GM13977 (cell line): Measurements from ENCODE around the gene COPS8.

Source experiments
- DNase-seq: peaks from one replicate; pipeline ENCODE4 v3.0.0; 2012; ENCODE audit warnings: low spot score
- in situ Hi-C: fragments of 300-500 bp; cut with MboI; formaldehyde crosslinking; loops from one replicate; pipeline ENCODE4 v1.12.0; 2022; ENCODE audit warnings: low sequenced_read_pairs, low pct_unique_long_range_greater_than_20kb, mixed read lengths, inconsistent platforms; ENCODE audit not compliant: unreplicated experiment
- TF ChIP-seq, protein P1 (sequence below): IDR thresholded peaks from 2 replicates; pipeline ENCODE4 v1.5.1; 2012; ENCODE audit warnings: mild to moderate bottlenecking, control low read depth; ENCODE audit not compliant: insufficient read depth; ENCODE audit errors: extremely low read depth, missing control alignments

Gene COPS8

DNA sequence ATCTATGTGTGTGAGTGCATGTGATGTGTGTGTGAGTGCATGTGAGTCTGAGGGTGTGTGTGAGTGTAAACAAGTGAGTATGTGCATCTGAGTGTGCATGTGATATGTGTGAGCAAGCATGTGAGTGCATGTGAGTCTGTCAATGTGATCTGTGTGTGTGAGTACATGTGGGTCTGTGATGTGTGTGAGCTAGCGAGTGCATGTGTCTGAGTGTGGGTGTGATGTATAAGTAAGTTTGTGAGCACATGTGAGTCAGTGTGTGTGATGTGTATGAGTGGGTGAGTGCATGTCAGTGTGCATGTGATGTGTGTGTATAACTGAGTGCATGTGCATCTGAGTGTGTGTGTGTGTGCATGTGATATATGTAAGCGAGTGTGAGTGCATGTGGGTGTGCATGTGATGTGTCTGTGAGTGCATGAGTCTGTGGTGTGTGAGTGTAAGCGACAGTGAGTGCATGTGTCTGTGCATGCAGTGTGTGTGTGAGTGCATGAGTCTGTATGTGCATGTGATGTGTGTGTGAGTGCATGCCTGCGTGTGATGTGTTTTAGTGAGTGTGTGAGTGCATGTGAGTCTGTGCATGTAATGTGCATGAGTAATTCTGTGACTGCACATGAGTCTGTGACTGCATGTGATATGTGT lies 44.1 kb downstream of the COPS8 start:
- no peak for DNase-seq
- in situ Hi-C loops, result no loop called here
- TF ChIP-seq, protein P1, sequence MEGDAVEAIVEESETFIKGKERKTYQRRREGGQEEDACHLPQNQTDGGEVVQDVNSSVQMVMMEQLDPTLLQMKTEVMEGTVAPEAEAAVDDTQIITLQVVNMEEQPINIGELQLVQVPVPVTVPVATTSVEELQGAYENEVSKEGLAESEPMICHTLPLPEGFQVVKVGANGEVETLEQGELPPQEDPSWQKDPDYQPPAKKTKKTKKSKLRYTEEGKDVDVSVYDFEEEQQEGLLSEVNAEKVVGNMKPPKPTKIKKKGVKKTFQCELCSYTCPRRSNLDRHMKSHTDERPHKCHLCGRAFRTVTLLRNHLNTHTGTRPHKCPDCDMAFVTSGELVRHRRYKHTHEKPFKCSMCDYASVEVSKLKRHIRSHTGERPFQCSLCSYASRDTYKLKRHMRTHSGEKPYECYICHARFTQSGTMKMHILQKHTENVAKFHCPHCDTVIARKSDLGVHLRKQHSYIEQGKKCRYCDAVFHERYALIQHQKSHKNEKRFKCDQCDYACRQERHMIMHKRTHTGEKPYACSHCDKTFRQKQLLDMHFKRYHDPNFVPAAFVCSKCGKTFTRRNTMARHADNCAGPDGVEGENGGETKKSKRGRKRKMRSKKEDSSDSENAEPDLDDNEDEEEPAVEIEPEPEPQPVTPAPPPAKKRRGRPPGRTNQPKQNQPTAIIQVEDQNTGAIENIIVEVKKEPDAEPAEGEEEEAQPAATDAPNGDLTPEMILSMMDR, result no peak

DNA sequence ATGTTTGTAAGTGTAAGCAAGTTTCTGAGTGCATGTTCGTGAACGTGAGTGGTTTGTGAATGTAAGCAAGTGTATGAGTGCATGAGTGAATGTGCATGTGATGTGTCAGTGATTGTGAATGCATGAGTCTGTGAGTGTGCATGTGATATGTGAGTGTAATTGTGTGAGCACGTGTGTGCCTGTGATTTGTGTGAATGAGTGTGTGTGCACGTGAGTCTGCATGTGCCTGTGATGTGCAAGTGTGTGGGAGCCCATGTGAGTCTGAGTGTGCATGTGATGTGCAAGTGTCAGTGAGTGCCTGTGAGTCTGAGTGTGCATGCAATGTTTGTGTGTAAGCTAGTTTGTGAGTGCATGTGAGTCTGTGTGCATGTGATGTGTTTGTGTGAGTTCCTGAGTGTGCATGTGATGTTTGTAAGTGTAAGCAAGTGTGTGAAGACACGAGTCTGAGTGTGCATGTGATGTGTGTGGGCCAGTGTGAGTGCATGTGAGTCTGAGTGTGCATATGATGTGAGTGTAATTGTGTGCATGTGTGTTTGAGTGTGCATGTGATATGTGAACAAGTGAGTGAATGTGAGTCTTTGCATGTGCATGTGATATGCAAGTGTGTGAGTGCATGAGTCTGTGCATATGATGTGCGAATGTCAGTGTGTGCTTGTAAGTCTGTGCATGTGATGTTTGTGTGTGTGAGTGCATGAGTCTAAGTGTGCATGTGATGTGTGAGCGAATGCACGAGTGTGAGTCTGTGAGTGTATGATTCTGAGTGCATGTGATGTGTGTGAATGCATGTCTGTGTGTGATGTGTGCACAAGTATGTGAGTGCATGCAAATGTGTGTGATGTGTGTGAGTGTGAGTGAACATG lies 45.1 kb downstream of the COPS8 start:
- in situ Hi-C loops, result no loop called here
- no peak for DNase-seq
- TF ChIP-seq, protein P1, result no peak

- no peak for DNase-seq
- in situ Hi-C loops, result no loop called here
- TF ChIP-seq, protein P1, result no peak
These were observed 46.3 kb downstream of the COPS8 start for GRCh38 chr2:237131749-237132533.

DNA sequence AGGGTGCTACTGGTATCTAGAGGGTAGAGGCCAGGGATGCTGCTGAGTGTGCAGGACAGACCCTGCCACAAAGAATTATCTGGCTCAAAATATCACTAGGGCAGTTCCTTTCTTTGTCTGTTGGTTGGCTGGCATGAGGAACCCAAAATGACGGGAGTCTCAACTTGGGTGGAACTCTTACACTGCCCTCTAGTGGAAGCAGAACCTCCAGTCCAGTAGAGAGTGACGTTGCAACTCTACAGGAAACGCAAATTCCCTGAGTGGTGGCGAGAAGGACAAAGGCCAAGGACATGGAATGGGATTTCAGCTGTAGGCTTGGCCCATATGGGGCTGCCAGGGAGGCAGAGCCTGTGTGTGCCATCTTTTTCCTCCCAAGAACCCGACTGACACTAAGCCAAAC lies 47.1 kb downstream of the COPS8 start:
- DNase-seq, result peak; percentile 36
- TF ChIP-seq, protein P1, result peak; percentile 59
- in situ Hi-C loops, result no loop called here

- DNase-seq, result no peak
- TF ChIP-seq, protein P1, result no peak
- in situ Hi-C loops, result no loop called here
These were observed 48.9 kb downstream of the COPS8 start for GRCh38 chr2:237134321-237135230.
